MM.1S (cell line): Measurements from ENCODE around the gene FLII.

ENCODE experiments used
- DNase-seq: peaks from one replicate; pipeline ENCODE4 v3.0.0-alpha.2; 2015
- H2AFZ ChIP-seq: fragments of 300-600 bp; sonication (generic); 2 replicates; pipeline ENCODE4 v1.6.0; 2016; ENCODE audit warnings: antibody characterized with exemption, low read length
- H3F3A ChIP-seq: fragments of 300-600 bp; sonication (generic); 2 replicates; pipeline ENCODE4 v1.6.1; 2016; ENCODE audit warnings: mild to moderate bottlenecking, antibody characterized with exemption, low read length, moderate library complexity, mixed read lengths; ENCODE audit not compliant: insufficient read depth
- H3K27ac ChIP-seq: fragments of 300-600 bp; sonication (generic); 2 replicates; pipeline ENCODE4 v1.5.1; 2016; ENCODE audit warnings: mild to moderate bottlenecking, low read length
- H3K27me3 ChIP-seq: fragments of 300-600 bp; sonication (generic); replicated peaks from 2 replicates; pipeline ENCODE4 v1.6.0; 2016; ENCODE audit warnings: low read length; ENCODE audit not compliant: insufficient read depth
- H3K36me3 ChIP-seq: fragments of 300-600 bp; sonication (generic); replicated peaks from 2 replicates; pipeline ENCODE4 v1.6.1; 2016; ENCODE audit warnings: mild to moderate bottlenecking, low read length, mixed read lengths; ENCODE audit not compliant: insufficient read depth
- H3K4me1 ChIP-seq: fragments of 300-600 bp; sonication (generic); 2 replicates; pipeline ENCODE4 v1.6.1; 2016; ENCODE audit warnings: low read length, mixed read lengths
- H3K4me2 ChIP-seq: fragments of 300-600 bp; sonication (generic); 2 replicates; pipeline ENCODE4 v1.6.0; 2016; ENCODE audit warnings: low read depth, low read length
- H3K4me3 ChIP-seq: fragments of 300-600 bp; sonication (generic); 2 replicates; pipeline ENCODE4 v1.5.1; 2016; ENCODE audit warnings: low read length, mixed read lengths
- H3K79me2 ChIP-seq: fragments of 300-600 bp; sonication (generic); 2 replicates; pipeline ENCODE4 v1.6.1; 2016; ENCODE audit warnings: mixed run types, low read length, mixed read lengths
- H3K9ac ChIP-seq: fragments of 300-600 bp; sonication (generic); 2 replicates; pipeline ENCODE4 v1.6.1; 2016; ENCODE audit warnings: low read length, mixed read lengths
- H3K9me2 ChIP-seq: fragments of 300-600 bp; sonication (generic); replicated peaks from 2 replicates; pipeline ENCODE4 v1.6.1; 2016; ENCODE audit warnings: mild to moderate bottlenecking, low read length, mixed read lengths; ENCODE audit not compliant: insufficient read depth
- H3K9me3 ChIP-seq: fragments of 300-600 bp; sonication (generic); replicated peaks from 2 replicates; pipeline ENCODE4 v1.6.1; 2016; ENCODE audit warnings: mild to moderate bottlenecking, low read length, mixed read lengths; ENCODE audit not compliant: insufficient read depth
- H4K20me1 ChIP-seq: fragments of 300-600 bp; sonication (generic); 2 replicates; pipeline ENCODE4 v1.6.1; 2016; ENCODE audit warnings: mild to moderate bottlenecking, low read length, moderate library complexity, mixed read lengths; ENCODE audit not compliant: insufficient read depth
- EZH2 ChIP-seq: fragments of 300-600 bp; sonication (generic); optimal IDR thresholded peaks from 2 replicates; pipeline ENCODE3; 2017; ENCODE audit warnings: low read depth, mild to moderate bottlenecking, antibody characterized with exemption, low read length, mixed read lengths
- EZH2phosphoT487 ChIP-seq: fragments of 300-600 bp; sonication (generic); IDR thresholded peaks from 2 replicates; pipeline ENCODE4 v1.6.1; 2018; ENCODE audit warnings: antibody characterized with exemption, low read length
- TF ChIP-seq, protein P1 (sequence below): fragments of 300-600 bp; sonication (generic); IDR thresholded peaks from 2 replicates; pipeline ENCODE4 v1.5.1; 2016; ENCODE audit warnings: antibody characterized with exemption, low read length, mixed read lengths

The FLII gene

DNA sequence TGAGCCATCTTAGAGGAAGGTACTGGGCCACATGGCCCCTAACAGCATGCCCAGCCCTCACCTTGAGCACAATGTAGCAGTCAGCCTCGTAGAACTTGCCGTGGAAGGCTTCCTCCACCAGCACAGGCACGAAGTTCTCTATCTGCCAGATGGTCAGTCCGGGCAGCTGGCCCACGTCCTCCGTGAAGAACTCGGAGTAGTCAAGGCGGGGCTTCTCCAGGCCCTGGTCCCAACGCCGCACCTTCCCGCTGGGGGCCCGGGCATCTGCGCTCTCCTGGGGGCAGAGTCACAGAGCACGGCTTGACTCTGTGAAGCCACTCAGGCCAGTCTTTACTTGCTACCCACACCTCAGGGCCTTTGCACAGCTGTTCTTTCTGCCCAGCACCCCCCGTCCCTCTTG is 7.3 kb downstream of the FLII start:
- Histone ChIP-seq H3K79me2 (peaks cover 11% of the 10 kb centered on the region), H3K9ac (no peak overlapping the region), H4K20me1 (peaks cover 7% of the 10 kb centered on the region), H3K27me3 (no peaks in the 10 kb centered on the region), H3K27ac (no peak overlapping the region), H3K4me1 (no peaks in the 10 kb centered on the region), H3K9me3 (no peaks in the 10 kb centered on the region), H3K4me3 (no peak overlapping the region), H2AFZ (no peak overlapping the region), H3K9me2 (no peaks in the 10 kb centered on the region), H3K4me2 (no peak overlapping the region), H3F3A (no peaks in the 10 kb centered on the region), H3K36me3 (no peaks in the 10 kb centered on the region; the same call in 1 of the 2 replicates)
- DNase-seq: no peak
- TF ChIP-seq EZH2phosphoT487: no peak
- TF ChIP-seq EZH2: no peak
- TF ChIP-seq, protein P1, sequence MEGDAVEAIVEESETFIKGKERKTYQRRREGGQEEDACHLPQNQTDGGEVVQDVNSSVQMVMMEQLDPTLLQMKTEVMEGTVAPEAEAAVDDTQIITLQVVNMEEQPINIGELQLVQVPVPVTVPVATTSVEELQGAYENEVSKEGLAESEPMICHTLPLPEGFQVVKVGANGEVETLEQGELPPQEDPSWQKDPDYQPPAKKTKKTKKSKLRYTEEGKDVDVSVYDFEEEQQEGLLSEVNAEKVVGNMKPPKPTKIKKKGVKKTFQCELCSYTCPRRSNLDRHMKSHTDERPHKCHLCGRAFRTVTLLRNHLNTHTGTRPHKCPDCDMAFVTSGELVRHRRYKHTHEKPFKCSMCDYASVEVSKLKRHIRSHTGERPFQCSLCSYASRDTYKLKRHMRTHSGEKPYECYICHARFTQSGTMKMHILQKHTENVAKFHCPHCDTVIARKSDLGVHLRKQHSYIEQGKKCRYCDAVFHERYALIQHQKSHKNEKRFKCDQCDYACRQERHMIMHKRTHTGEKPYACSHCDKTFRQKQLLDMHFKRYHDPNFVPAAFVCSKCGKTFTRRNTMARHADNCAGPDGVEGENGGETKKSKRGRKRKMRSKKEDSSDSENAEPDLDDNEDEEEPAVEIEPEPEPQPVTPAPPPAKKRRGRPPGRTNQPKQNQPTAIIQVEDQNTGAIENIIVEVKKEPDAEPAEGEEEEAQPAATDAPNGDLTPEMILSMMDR: no peak

DNA sequence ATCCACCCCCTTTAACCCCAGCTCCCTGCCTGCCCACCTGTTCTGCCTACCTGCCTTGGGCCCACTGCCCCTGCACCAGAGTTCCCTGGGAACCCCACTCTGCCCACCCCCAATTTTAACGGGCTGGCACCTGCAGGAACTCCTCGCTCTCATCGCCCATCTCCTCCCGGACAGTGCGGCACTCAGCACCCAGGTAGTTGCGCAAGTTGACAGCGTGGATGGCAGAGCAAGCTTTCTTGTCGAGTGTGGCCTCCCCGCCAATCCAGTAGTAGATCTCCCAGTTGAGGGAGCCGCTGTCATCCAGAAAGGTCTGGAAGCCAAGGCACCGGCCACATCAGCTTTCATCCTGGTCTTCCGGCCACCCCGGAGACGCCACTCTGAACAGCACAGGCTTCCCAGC is 7.8 kb downstream of the FLII start:
- Histone ChIP-seq H4K20me1 (peaks cover 3% of the 10 kb centered on the region), H3F3A (no peaks in the 10 kb centered on the region), H3K36me3 (no peaks in the 10 kb centered on the region; the same call in 1 of the 2 replicates), H3K9me2 (no peaks in the 10 kb centered on the region), H3K9ac (no peak overlapping the region), H3K4me2 (no peak overlapping the region), H3K27ac (no peak overlapping the region), H3K79me2 (peaks cover 6% of the 10 kb centered on the region; the same call in 1 of the 2 replicates), H3K9me3 (no peaks in the 10 kb centered on the region), H2AFZ (no peak overlapping the region), H3K4me1 (no peaks in the 10 kb centered on the region), H3K27me3 (no peaks in the 10 kb centered on the region), H3K4me3 (no peak overlapping the region)
- no peak for DNase-seq
- TF ChIP-seq, protein P1: no peak
- no peak for TF ChIP-seq EZH2
- TF ChIP-seq EZH2phosphoT487: no peak

DNA sequence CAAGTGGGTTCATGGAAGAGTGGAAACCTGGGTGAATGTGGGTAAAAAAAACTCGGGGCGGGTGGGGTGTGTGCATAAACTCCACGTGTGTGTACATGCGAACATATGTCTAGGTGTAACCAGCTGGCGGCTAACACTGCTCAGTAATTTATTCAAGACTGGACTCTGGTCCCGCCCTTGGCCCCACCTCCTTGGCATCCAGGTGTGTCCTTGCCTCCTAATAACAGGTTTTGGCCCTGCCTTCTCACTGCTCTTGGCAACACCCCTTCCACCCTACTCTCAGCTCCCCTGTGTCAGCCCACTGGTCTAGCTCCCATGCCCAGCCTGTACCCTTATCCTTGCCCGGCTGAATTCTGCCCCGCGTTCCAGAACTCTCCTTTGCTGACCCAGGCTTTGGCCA is 8.3 kb downstream of the FLII start:
- H3K27ac ChIP-seq: no peak overlapping the region
- TF ChIP-seq, protein P1: no peak
- TF ChIP-seq EZH2: no peak
- TF ChIP-seq EZH2phosphoT487: no peak
- no peak overlapping the region for H3K4me3 ChIP-seq
- no peaks in the 10 kb centered on the region for H3K9me3 ChIP-seq
- H3K9me2 ChIP-seq: no peaks in the 10 kb centered on the region
- no peak overlapping the region for H2AFZ ChIP-seq
- no peaks in the 10 kb centered on the region for H4K20me1 ChIP-seq
- DNase-seq: no peak
- H3K79me2 ChIP-seq: peaks cover 3% of the 10 kb centered on the region; the same call in 1 of the 2 replicates
- no peak overlapping the region for H3K4me2 ChIP-seq
- no peak overlapping the region for H3K9ac ChIP-seq
- no peaks in the 10 kb centered on the region for H3K27me3 ChIP-seq
- no peaks in the 10 kb centered on the region for H3K4me1 ChIP-seq
- H3K36me3 ChIP-seq: no peaks in the 10 kb centered on the region; the same call in 1 of the 2 replicates
- H3F3A ChIP-seq: no peaks in the 10 kb centered on the region
